Measurements from ENCODE around the gene METRNL.
A peak's percentile ranks its signal among the peaks of the same experiment; 100 is the strongest.

Gene METRNL

GRCh38 chr17:83073389-83074063, 5.9 kb upstream of the METRNL start:
- no peak for TF ChIP-seq EZH2 (IDR thresholded peaks at IDR 0.05; ENCODE audit: borderline replicate concordance, low read depth, low read length, severe bottlenecking)
- H3K27me3 ChIP-seq (ENCODE audit: insufficient read depth, low read length, poor library complexity) = peaks cover 2% of the 10 kb centered on the region
- no peaks in the 10 kb centered on the region for H3K79me2 ChIP-seq (ENCODE audit: insufficient read depth, low read length)
- no peaks in the 10 kb centered on the region for H3K36me3 ChIP-seq (ENCODE audit: insufficient read depth, low read length)
- H3K27ac ChIP-seq (ENCODE audit: low read length) = no peak overlapping the region
- peaks cover 5% of the 10 kb centered on the region; the same call in 1 of the 2 replicates for H4K20me1 ChIP-seq (ENCODE audit: insufficient read depth, low read length)
- H3K9me3 ChIP-seq (ENCODE audit: insufficient read depth, low read length, severe bottlenecking) = no peaks in the 10 kb centered on the region
- H3K4me2 ChIP-seq (ENCODE audit: insufficient read depth, low read length) = no peak overlapping the region
- DNase-seq (no peak), ATAC-seq (ENCODE audit: insufficient read depth, low read depth) (no peak)
- H2AFZ ChIP-seq (ENCODE audit: low read depth, low read length) = no peak overlapping the region
- no peak overlapping the region for H3K4me3 ChIP-seq (ENCODE audit: low read depth in 1 of 2, low read length in 2 of 2)
- H3K4me1 ChIP-seq (ENCODE audit: insufficient read depth, low read length) = peaks cover 9% of the 10 kb centered on the region
- H3K9ac ChIP-seq (ENCODE audit: low read depth, low read length) = no peak overlapping the region

GRCh38 chr17:83074486-83075223, 4.8 kb upstream of the METRNL start:
- Histone ChIP-seq H3K27me3 (ENCODE audit: insufficient read depth, low read length, poor library complexity) (peaks cover 2% of the 10 kb centered on the region), H2AFZ (ENCODE audit: low read depth, low read length) (no peak overlapping the region), H3K4me1 (ENCODE audit: insufficient read depth, low read length) (peaks cover 9% of the 10 kb centered on the region)

GRCh38 chr17:83075270-83075880, 4.0 kb upstream of the METRNL start:
- Histone ChIP-seq H4K20me1 (ENCODE audit: insufficient read depth, low read length) (no peaks in the 10 kb centered on the region), H3K27me3 (ENCODE audit: insufficient read depth, low read length, poor library complexity) (peaks cover 5% of the 10 kb centered on the region), H3K4me1 (ENCODE audit: insufficient read depth, low read length) (peaks cover 9% of the 10 kb centered on the region), H3K9ac (ENCODE audit: low read depth, low read length) (no peak overlapping the region), H3K4me3 (ENCODE audit: low read depth in 1 of 2, low read length in 2 of 2) (no peak overlapping the region), H3K9me3 (ENCODE audit: insufficient read depth, low read length, severe bottlenecking) (no peaks in the 10 kb centered on the region), H3K79me2 (ENCODE audit: insufficient read depth, low read length) (no peaks in the 10 kb centered on the region), H3K27ac (ENCODE audit: low read length) (no peak overlapping the region), H3K36me3 (ENCODE audit: insufficient read depth, low read length) (no peaks in the 10 kb centered on the region), H3K4me2 (ENCODE audit: insufficient read depth, low read length) (no peak overlapping the region), H2AFZ (ENCODE audit: low read depth, low read length) (no peak overlapping the region)
- DNase-seq (no peak), ATAC-seq (ENCODE audit: insufficient read depth, low read depth) (no peak)
- TF ChIP-seq CTCF (IDR thresholded peaks at IDR 0.05; ENCODE audit: borderline replicate concordance, extremely low read depth, low read length, poor library complexity, severe bottlenecking) (no peak), EZH2 (IDR thresholded peaks at IDR 0.05; ENCODE audit: borderline replicate concordance, low read depth, low read length, severe bottlenecking) (no peak)

More at GRCh38 chr17:83074486-83075223, 4.8 kb upstream of the METRNL start:
- Histone ChIP-seq H3K4me2 (ENCODE audit: insufficient read depth, low read length) (no peak overlapping the region), H3K9me3 (ENCODE audit: insufficient read depth, low read length, severe bottlenecking) (no peaks in the 10 kb centered on the region), H3K4me3 (ENCODE audit: low read depth in 1 of 2, low read length in 2 of 2) (no peak overlapping the region), H3K9ac (ENCODE audit: low read depth, low read length) (no peak overlapping the region), H4K20me1 (ENCODE audit: insufficient read depth, low read length) (peaks cover 3% of the 10 kb centered on the region; the same call in 1 of the 2 replicates), H3K36me3 (ENCODE audit: insufficient read depth, low read length) (no peaks in the 10 kb centered on the region), H3K27ac (ENCODE audit: low read length) (no peak overlapping the region), H3K79me2 (ENCODE audit: insufficient read depth, low read length) (no peaks in the 10 kb centered on the region)
- no peak for TF ChIP-seq EZH2 (IDR thresholded peaks at IDR 0.05; ENCODE audit: borderline replicate concordance, low read depth, low read length, severe bottlenecking)
- TF ChIP-seq CTCF (IDR thresholded peaks at IDR 0.05; ENCODE audit: borderline replicate concordance, extremely low read depth, low read length, poor library complexity, severe bottlenecking) = no peak
- ATAC-seq (ENCODE audit: insufficient read depth, low read depth) = no peak
- DNase-seq = no peak

- H3K4me3 ChIP-seq (ENCODE audit: low read depth in 1 of 2, low read length in 2 of 2) = no peak overlapping the region
- no peaks in the 10 kb centered on the region for H3K36me3 ChIP-seq (ENCODE audit: insufficient read depth, low read length)
- no peaks in the 10 kb centered on the region for H3K79me2 ChIP-seq (ENCODE audit: insufficient read depth, low read length)
- no peak overlapping the region for H2AFZ ChIP-seq (ENCODE audit: low read depth, low read length)
- peaks cover 4% of the 10 kb centered on the region for H3K4me1 ChIP-seq (ENCODE audit: insufficient read depth, low read length)
- peak; percentile 41 for TF ChIP-seq CTCF (IDR thresholded peaks at IDR 0.05; ENCODE audit: borderline replicate concordance, extremely low read depth, low read length, poor library complexity, severe bottlenecking)
- no peak for TF ChIP-seq EZH2 (IDR thresholded peaks at IDR 0.05; ENCODE audit: borderline replicate concordance, low read depth, low read length, severe bottlenecking)
- 0 out of 2 replicates have a peak, but pooled peaks cover 8% of the 10 kb centered on the region for H4K20me1 ChIP-seq (ENCODE audit: insufficient read depth, low read length)
- H3K27me3 ChIP-seq (ENCODE audit: insufficient read depth, low read length, poor library complexity) = peaks cover 20% of the 10 kb centered on the region
- H3K27ac ChIP-seq (ENCODE audit: low read length) = no peak overlapping the region
- no peak for DNase-seq
- H3K9ac ChIP-seq (ENCODE audit: low read depth, low read length) = no peak overlapping the region
- no peak overlapping the region for H3K4me2 ChIP-seq (ENCODE audit: insufficient read depth, low read length)
- no peaks in the 10 kb centered on the region for H3K9me3 ChIP-seq (ENCODE audit: insufficient read depth, low read length, severe bottlenecking)
- ATAC-seq (ENCODE audit: insufficient read depth, low read depth) = no peak
Observed at GRCh38 chr17:83076938-83077337, 2.5 kb upstream of the METRNL start.

Data from DND-41 (cell line).